GM19193 (cell line): ENCODE results near the gene ALPP.

ENCODE experiments used
- POLR2A ChIP-seq: IDR thresholded peaks from 4 replicates; pipeline ENCODE4 v1.6.1; 2011; ENCODE audit not compliant: insufficient read depth, insufficient read length; ENCODE audit errors: extremely low read depth

ALPP gene

DNA sequence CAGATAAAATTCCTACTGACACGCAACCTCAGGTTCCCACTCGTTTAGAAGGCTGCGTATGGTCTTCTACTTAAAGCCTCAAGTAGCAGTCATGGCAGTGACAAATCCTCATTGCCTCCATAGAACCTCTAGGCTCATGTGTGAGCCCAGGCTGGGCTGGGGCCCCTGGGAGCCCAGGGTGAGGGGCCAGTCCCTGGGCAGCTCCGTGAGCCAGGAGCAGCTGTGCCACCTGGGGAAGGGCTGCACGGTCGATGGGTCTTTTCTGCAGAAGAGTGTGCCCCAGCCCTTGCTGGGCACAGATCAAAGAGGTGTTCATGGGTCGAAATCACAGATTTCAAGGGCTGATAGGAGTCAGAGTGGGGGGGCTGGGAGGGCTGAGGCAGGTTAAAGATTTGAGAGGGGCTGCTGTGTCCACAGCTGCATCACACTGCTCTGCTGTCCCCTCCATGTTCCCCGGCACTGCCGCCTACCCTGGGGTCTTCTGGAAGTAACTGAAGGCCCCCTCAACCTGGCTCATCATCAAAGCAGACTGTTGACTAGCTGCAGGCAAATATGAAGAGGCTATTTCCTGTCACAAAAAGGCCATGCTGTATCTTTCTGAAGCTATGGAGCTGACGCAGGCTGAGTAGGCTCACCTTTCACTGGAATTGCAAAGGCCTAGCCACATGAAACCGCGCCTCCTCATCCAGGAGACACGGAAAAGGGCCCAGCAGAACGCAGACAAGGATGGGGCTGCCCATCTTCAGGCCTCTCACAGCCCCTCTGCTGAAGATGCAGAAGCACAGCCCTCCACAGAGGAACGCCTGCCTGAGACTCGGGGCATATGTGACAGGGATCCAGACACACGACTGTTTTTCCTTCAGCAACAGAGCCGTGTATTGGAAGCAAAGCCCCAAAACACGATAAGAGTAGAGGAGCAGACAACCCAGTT lies 35.7 kb upstream of the ALPP start:
- no peak for TF ChIP-seq POLR2A

DNA sequence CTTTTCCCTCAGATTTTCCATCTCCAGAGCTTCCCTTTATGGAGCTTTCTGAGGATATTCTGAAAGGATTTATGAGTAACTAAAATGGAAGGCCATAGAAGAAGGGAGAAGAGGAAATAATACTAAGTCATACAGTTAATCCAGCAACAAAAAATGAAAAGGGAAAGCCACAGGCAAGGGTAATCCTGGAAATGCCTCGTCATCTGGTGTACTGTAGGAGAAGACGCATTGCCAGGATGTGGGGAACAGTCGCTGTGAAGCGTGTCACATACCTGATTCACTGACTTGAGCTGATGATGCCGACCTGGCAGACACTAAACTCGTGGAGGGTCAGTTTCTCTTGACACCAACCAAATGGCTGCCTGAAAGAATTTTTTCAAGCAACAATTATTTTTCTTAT lies 34.7 kb upstream of the ALPP start:
- no peak for TF ChIP-seq POLR2A

DNA sequence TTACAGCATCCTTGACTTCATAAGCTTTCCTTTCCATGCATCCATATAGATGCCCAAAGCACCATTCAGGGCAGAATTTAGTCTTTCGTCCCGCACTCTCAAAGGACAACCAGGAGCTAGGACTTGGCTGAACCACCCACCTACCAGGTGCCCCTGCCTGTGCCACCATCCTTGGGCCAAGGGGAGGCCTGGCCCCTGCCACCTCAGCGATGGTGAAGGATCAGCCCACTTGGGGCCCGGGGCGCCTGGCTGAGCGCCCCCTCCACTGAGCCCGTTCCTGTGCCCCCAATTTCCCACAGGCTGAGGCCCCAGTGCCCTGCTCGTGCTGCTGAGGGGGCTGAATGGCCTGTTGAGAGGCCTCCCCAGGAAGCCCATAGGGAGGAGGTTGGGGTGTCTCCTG lies 33.3 kb upstream of the ALPP start:
- TF ChIP-seq POLR2A, result no peak

DNA sequence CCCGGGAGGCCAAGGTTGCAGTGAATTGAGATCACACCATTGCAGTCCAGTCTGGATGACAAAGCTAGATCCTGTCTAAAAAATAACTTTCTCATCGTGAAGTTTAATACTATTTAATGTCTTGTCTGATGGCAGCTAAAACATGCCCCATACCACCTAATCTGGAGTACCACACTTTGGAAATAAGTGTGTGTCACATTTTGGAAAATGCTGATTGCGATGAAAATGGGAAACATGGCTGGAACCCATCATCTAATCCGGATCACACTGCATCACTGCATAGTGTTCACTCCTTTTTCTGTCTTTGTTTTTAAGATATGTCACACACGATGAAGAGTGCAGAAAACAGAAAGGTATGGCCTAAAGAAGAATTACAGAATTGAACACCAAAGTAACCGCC lies 31.2 kb upstream of the ALPP start:
- TF ChIP-seq POLR2A, result no peak

DNA sequence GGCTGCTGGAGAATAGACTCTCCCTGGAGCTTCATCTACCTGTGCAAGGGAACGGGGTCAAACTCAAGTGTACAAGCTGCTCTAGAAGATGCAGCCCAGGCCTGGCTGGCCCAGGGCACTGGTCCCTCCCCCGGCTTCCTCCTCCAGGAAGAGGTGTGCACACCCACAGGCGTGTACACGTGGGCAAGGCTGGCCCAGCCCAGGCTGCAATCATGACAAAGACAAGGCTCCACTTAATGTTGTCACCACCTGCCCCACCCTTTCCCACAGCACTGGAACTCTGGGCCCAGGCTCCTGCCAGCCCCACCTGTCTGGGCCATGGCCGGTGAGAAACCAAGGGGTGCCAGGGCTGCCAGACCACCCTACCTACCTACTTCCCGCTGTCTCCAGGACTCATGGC lies 29.6 kb upstream of the ALPP start:
- no peak for TF ChIP-seq POLR2A

DNA sequence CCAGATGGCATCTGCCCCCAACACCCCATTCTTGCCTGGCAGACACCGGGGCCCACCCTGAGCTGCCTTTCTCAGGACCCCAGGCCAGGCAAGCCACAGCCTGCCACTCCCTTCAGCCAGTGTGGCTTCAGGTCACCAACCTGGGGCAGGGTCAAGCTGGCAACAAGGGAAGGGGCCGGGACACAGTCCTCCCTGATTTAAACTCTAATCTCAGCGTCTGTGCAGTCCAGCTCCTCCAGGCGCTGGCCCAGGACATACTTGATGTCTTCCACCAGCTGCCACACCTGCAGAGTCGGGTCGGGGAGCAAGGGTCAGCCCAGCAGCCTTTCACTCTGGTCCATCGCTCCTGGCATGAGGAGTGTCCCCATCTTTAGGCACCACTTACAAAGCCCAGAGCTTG lies 29.0 kb upstream of the ALPP start:
- TF ChIP-seq POLR2A, result no peak

DNA sequence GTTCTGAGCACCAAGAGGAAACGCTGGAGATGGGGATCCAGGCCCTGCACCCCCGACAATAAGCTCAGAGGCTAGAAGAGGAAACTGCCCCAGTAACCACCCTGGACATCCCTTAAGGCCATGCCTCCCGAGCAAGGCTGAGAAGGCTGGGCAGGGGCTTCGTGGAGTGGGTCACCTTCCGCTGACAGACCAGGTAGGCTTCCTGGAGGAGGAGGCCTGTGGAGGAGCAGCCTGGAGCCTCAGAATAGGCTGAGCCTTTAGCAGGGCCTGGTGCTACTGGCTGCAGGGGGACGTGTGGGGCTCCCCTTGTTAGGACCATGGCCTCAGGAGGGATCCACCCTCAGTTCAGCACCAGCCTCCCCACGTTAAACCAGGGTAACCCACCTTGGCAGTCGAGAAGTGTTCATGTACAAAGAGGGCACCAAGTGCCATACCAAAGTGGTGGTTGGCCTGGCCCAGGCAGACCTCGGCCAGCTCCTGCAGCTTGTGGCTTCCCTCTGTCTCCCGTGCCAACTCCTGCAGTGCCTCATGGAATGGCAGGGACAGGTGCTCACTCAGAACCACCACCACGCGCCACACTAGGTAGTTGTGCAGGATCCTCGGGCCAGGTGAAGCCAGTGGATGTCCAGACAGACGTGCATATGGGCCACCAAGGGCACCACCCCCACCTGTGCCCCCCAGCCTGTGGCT lies 28.5 kb upstream of the ALPP start:
- no peak for TF ChIP-seq POLR2A

DNA sequence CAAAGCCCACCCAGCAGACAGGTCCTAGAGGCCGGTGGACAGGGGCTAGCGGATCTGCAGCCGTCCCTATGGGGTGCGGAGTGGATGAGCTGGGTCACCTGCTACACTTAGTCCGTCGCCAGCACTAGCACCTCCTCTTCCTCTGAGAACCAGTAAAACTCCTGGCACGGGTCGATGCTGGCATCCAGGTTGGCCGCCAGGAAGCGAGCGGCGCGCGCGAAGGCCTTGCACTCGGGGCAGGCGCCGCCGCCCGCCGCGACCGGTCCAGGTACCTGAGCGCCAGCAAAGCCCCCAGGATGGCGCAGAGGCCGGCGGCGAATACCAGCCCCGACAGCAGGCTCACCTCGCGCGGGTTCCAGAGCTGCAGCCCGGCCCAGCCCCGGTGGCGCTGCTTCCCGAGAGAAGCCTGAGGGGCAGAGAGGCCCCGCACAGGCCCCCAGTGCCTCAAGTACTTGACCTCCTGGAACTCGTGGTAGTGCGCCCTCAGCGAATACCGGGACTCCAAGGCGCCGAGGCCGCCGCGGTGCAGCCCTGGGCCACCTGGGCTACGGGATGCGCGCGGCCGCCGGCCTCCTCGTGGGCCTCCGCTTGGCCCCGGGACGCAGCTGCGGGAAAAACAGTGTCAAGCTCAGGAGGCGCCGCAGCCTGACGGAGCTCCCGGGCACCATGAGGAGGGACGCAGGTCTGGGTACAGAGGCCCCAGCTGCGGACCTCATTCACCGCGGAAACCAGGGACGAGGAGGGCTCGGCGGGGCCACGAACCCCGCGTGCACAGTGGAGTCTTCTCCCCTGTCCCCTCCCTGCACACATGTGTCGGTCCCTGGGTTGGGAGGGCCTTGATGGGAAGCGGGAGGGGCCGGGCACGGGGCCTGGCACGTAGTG lies 27.5 kb upstream of the ALPP start:
- TF ChIP-seq POLR2A, result no peak

DNA sequence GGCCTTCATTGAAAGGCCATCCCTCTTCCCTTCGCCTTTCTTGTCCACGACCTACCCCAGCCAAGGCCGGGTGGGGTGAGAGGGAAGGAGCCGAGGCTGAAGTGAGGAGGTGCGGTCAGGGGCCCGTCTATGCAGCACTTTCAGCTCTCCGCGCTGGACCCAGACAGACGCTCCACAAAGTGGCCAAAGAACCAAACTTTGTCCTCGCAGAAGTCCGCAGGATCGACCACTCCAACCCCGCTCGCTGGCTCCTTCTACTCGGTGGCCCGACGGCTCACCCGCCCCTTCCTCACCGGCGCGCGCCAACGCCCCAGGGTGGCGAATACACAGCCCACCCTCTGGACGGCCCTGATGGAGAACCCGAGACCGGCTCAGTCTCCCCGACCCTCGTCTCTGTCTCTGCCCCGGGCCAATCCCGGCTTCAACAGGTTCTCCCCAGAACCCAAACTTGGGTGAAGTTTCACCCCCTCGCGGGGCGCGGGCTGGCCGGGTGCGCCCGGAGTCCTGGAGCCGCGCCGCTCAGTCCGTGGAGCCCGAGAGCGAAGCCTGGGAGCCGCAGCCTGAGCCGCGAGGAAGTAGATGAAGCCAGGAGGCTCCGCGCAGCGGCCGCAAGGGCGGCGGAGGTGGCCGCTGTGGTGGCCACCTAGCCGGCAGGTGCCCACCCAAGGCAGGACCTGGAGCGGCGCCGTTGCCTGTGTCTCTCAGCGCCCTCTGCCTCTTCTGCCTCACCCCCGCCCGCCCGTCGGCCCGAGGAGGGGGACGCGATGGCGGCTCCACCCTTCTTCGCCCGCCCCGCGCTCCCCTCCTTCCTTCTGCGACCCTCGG lies 26.7 kb upstream of the ALPP start:
- TF ChIP-seq POLR2A, result no peak

DNA sequence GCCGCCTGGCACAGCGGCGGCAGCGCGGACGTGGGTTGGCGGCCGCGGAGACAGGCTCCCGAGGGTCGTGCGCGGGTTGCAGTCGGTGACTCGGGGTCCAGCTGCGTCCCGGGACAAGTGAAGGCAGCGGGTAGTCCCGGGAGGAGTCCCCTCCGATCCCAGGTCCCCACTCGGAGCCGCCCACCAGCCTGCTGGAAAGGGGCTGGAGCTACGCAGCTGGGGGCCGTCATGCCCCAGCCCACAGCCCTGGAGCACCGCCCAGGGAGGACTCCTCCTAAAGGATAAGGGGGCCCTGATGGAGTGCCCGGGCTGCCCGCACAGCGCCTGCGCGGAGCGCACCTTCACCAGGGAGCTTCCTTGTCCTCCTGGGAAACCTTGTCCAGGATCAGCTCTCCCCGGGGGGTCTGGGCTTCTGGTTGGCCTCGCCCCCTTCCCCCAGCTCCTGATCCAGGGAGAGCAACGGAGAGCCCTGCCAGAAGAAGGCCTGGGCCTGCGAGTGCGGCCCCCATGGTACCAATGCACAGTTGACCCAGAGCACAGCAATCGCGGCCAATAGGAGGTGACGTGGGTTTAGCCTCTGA lies 25.9 kb upstream of the ALPP start:
- TF ChIP-seq POLR2A, result no peak

DNA sequence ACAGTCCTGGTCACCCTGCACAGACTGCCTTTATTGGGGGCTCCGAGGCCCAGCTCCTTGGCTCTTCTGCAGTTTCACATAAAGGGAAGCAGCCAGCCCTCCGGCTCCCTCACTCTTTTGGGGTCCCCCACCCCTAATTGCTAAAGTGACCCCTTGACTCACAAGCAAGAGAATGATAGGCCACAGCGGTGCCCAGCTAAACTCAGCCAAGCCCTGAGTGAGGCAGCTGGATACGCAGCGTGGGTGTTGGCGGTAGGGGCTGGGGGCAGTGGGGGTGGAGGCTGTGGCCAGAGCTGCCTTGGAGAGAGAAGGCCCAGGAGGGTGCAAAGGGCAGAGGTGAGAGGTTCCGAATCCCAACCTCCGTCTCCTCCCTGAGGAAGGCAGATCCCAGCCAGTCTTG lies 25.5 kb upstream of the ALPP start:
- TF ChIP-seq POLR2A, result no peak

DNA sequence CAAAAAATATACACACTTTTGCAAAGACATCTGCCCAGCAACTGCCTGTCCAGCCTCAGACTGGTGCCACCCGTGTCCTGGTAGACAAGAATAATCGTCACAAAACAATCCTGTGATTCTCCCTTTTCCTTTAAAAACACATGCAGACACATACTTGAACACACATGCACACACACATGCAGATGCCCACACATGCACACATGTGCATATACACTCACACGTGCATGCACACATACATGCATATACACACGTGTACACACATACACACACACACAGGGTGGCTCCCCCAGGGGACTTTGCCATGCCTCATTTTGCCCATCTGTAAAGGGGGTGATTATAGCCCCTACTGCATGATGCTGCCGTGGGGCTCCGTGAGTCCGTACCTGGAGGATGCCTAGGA lies 24.9 kb upstream of the ALPP start:
- TF ChIP-seq POLR2A, result no peak

DNA sequence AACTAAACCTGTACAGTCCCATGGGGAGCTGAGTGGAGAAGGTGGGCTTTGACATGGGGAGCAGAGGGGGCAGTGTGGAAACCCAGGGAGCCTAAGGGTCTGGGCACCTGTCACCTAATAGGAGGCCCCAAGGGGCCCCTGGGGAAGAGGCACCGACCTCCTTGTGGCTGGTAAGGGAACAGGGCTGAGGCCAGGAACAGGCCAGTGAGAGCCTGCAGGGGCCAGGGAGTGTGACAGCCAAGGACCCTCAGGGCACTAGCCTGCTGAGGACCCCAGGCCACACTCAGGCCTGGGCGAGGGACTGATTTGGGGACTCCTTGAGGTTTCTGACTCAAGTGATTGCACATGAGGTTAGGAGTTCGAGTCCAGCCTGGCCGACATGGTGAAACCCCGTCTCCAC lies 24.5 kb upstream of the ALPP start:
- TF ChIP-seq POLR2A, result no peak

DNA sequence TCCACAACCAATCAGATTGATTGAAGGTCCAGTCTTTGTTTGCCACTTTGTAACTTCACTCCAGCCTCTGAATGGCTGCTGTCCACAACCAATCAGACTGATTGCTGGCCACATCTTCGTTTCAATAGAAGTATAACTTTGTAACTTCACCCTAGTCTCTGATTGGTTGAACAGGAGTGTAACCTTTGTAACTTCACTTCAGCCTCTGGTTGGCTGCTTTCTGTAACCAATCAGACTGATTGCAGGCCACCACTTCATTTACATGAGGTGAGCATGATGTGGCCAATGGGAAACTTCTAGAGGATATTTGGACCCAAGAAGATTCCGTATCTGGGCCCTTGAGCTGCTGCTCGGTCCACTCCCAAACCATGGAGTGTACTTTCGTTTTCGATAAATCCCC lies 16.9 kb upstream of the ALPP start:
- TF ChIP-seq POLR2A, result no peak

DNA sequence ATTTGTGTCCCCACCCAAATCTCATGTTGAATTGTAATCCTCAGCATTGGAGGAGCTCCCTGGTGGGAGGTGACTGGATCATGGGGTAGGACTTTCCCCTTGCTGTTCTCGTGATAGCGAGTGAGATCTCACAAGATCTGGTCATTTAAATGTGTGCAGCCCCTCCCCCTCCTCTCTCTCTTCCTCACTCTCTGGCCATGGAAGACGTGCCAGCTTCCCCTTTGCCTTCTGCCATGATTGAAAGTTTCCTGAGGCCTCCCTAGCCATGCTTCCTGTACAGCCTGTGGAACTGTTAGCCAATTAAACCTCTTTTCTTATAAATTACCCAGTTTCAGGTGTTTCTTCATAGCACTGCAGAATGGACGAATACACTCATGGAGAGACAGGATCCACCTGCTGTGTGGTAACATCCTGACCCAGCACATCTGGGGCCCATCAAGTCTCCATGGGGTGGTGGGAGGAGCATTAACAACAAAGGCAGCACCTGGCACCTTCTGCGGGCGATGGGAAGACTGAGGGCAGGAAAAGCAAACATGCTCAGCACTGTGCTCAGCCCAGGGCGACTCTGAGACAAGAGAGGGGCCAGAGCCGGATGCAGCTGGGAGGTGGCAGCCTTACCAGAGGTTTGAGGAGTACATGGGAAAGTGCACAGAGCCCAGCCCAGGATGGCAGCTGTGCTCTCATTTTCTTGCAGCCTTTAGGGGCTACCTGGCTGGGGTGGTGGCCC lies 16.2 kb upstream of the ALPP start:
- no peak for TF ChIP-seq POLR2A
